HCT116 (cell line): ENCODE measurements around the gene PSKH1. TPM values are rescaled to one million over a fixed set of nuclear protein-coding genes. Genes with fewer than 3 reads are reported as not detected.
A peak's percentile ranks its signal among the peaks of the same experiment; 100 is the strongest.

Experiments
- ATAC-seq: fragments of 200-7000 bp; cut with Tn5 transposase; 2 replicates; pipeline ENCODE4 v1.9.1; 2020; ENCODE audit warnings: mild to moderate bottlenecking, moderate library complexity
- BruUV-seq: library from RNA; stranded (reverse); fragments of 400-500 nt; replicated peaks from 2 replicates; lab custom pipeline; 2021; lab: Mats Ljungman, UMichigan
- CTCF ChIA-PET: fragments of 300-600 bp; sonication (Branson Sonifier 250); formaldehyde crosslinking; loops from one replicate; lab custom pipeline; 2021; ENCODE audit warnings: antibody characterized with exemption; lab: Charles Lee
- POLR2A ChIA-PET: fragments of 300-600, 350-600 bp; sonication (Branson Sonifier 250); formaldehyde crosslinking; loops from one replicate; lab custom pipeline; 2021; ENCODE audit warnings: antibody characterized with exemption; lab: Charles Lee
- RAD21 ChIA-PET, 2 experiments: fragments of 300-600 bp; sonication (Branson Sonifier 250); formaldehyde crosslinking; loops; one replicate each; lab custom pipeline; 2023; ENCODE audit warnings: low total read pairs in 2 of 2; ENCODE audit not compliant: uncharacterized antibody in 2 of 2, unreplicated experiment in 2 of 2, low non-redundant PET in 1 of 2; lab: Charles Lee
- DNase-seq: peaks from one replicate; pipeline ENCODE4 v3.0.0-alpha.2; 2010; ENCODE audit warnings: low read depth, low spot score
- H2AFZ ChIP-seq: fragments of 200-600 bp; shearing (Covaris generic), sonication (generic); 2 replicates; pipeline ENCODE4 v1.6.1; 2017; ENCODE audit warnings: low read depth, mixed run types, mixed read lengths, antibody characterized with exemption, low read length; ENCODE audit not compliant: poor library complexity, severe bottlenecking
- H3K27ac ChIP-seq: 2 replicates; pipeline ENCODE4 v1.5.1; 2012; ENCODE audit warnings: low read depth, low read length
- H3K27me3 ChIP-seq: fragments of 200-600 bp; sonication (generic); 2 replicates; pipeline ENCODE4 v1.6.1; 2016; ENCODE audit warnings: mixed run types, low read length, mixed read lengths; ENCODE audit not compliant: insufficient read depth
- H3K36me3 ChIP-seq, 2 experiments: fragments of 200-500 bp in 1 of 2; fragments of 200-600 bp in 1 of 2; sonication (Bioruptor generic) in 1 of 2; sonication (generic) in 1 of 2; 2 replicates each; pipeline versions ENCODE4 v1.5.1 to v1.6.1; 2014 to 2016; ENCODE audit warnings: low read length in 2 of 2, inconsistent platforms in 1 of 2, mixed read lengths in 1 of 2, mixed run types in 1 of 2; ENCODE audit not compliant: insufficient read depth in 2 of 2, control insufficient read depth in 1 of 2
- H3K4me1 ChIP-seq, 2 experiments: fragments of 200-600 bp in 1 of 2; sonication (generic) in 1 of 2; 2 replicates each; pipeline versions ENCODE4 v1.5.1 to v1.6.1; 2012 to 2017; ENCODE audit warnings: low read length in 2 of 2, inconsistent platforms in 1 of 2, mild to moderate bottlenecking in 1 of 2, mixed read lengths in 1 of 2, mixed run types in 1 of 2, moderate library complexity in 1 of 2; ENCODE audit not compliant: insufficient read depth in 2 of 2, control insufficient read depth in 1 of 2
- H3K4me2 ChIP-seq: fragments of 200-600 bp; sonication (generic); 2 replicates; pipeline ENCODE4 v1.6.1; 2017; ENCODE audit warnings: mixed run types, low read length, mixed read lengths
- H3K4me3 ChIP-seq, 2 experiments: fragments of 200-600 bp in 1 of 2; sonication (generic) in 1 of 2; replicated peaks in 1 of 2; 2 replicates each; pipeline ENCODE4 v1.5.1; 2011 to 2016; ENCODE audit warnings: low read length in 2 of 2, control low read depth in 1 of 2, low read depth in 1 of 2, mild to moderate bottlenecking in 1 of 2, mixed read lengths in 1 of 2, mixed run types in 1 of 2
- H3K79me2 ChIP-seq: fragments of 200-600 bp; sonication (generic); 2 replicates; pipeline ENCODE4 v1.6.1; 2017; ENCODE audit warnings: mild to moderate bottlenecking, mixed run types, low read length, moderate library complexity, mixed read lengths; ENCODE audit not compliant: insufficient read depth
- H3K9ac ChIP-seq: fragments of 200-600 bp; sonication (generic); 2 replicates; pipeline ENCODE4 v1.6.1; 2016; ENCODE audit warnings: low read length, mixed read lengths
- H3K9me2 ChIP-seq: fragments of 200-600 bp; sonication (generic), shearing (Covaris generic); 2 replicates; pipeline ENCODE4 v1.6.1; 2017; ENCODE audit warnings: mixed run types, mild to moderate bottlenecking, moderate library complexity; ENCODE audit not compliant: insufficient read depth
- H3K9me3 ChIP-seq, 2 experiments: fragments of 200-500 bp in 1 of 2; fragments of 200-600 bp in 1 of 2; sonication (Bioruptor generic) in 1 of 2; sonication (generic) in 1 of 2; 2 replicates each; pipeline ENCODE4 v1.6.1; 2014 to 2017; ENCODE audit warnings: low read length in 2 of 2, mixed read lengths in 2 of 2, inconsistent platforms in 1 of 2, low read depth in 1 of 2, mild to moderate bottlenecking in 1 of 2, mixed run types in 1 of 2, moderate library complexity in 1 of 2; ENCODE audit not compliant: control insufficient read depth in 1 of 2, insufficient read depth in 1 of 2
- H4K20me1 ChIP-seq: fragments of 200-600 bp; sonication (generic), shearing (Covaris generic); 2 replicates; pipeline ENCODE4 v1.6.1; 2017; ENCODE audit warnings: mixed run types, mild to moderate bottlenecking, moderate library complexity; ENCODE audit not compliant: insufficient read depth
- CEBPB ChIP-seq: IDR thresholded peaks from 2 replicates; pipeline ENCODE4 v1.6.1; 2012; ENCODE audit warnings: low read depth
- ELF1 ChIP-seq: IDR thresholded peaks from 2 replicates; pipeline ENCODE4 v1.6.1; 2012; ENCODE audit warnings: low read depth, borderline replicate concordance
- EZH2phosphoT487 ChIP-seq: fragments of 200-600 bp; IDR thresholded peaks from 2 replicates; pipeline ENCODE4 v1.6.1; 2018; ENCODE audit warnings: antibody characterized with exemption, borderline replicate concordance
- FOSL1 ChIP-seq: IDR thresholded peaks from 2 replicates; pipeline ENCODE4 v1.6.1; 2012; ENCODE audit warnings: low read depth
- POLR2AphosphoS5 ChIP-seq: IDR thresholded peaks from 2 replicates; pipeline ENCODE4 v1.6.1; 2011; ENCODE audit warnings: mild to moderate bottlenecking, low read depth, low read length, moderate library complexity
- REST ChIP-seq: IDR thresholded peaks from 2 replicates; pipeline ENCODE4 v1.6.1; 2012; ENCODE audit warnings: low read depth
- YY1 ChIP-seq: IDR thresholded peaks from 2 replicates; pipeline ENCODE4 v1.6.1; 2011; ENCODE audit warnings: low read length, low read depth, moderate library complexity, mild to moderate bottlenecking; ENCODE audit not compliant: insufficient replicate concordance; ENCODE audit errors: extremely low read depth
- intact Hi-C: fragments of 100-400 bp; cut with micrococcal nuclease; formaldehyde crosslinking; loops from 2 replicates; pipeline ENCODE4 v1.10.0; 2022
- total RNA-seq: library from RNA; stranded (reverse); gene quantifications from one replicate; pipeline ENCODE4 v1.2.1, GENCODE V29; 2021; ENCODE audit not compliant: unreplicated experiment

The PSKH1 gene
- total RNA-seq, 1 experiment from 2014 or later = 16.2 TPM

GRCh38 chr16:67944690-67945391 lies 51.8 kb downstream of the PSKH1 start:
- Histone ChIP-seq H2AFZ (no peak overlapping the region), H3K4me1 (peaks cover 0 to 11% of the 10 kb centered on the region in 2 experiments; a peak in 2 of 4 replicates), H3K27me3 (no peaks in the 10 kb centered on the region), H3K4me2 (no peak overlapping the region), H3K36me3 (peaks cover under 1 to 16% of the 10 kb centered on the region in 2 experiments; a peak in 2 of 4 replicates), H3K27ac (no peak overlapping the region), H3K79me2 (no peaks in the 10 kb centered on the region), H3K9ac (no peak overlapping the region), H4K20me1 (no peaks in the 10 kb centered on the region), H3K9me3 (no peaks in the 10 kb centered on the region), H3K4me3 (no peak overlapping the region), H3K9me2 (no peaks in the 10 kb centered on the region)
- intact Hi-C loops = no loop called here
- no peak for ATAC-seq
- TF ChIP-seq YY1 = no peak
- no peak for TF ChIP-seq ELF1
- TF ChIP-seq FOSL1 = no peak
- no peak for TF ChIP-seq EZH2phosphoT487
- TF ChIP-seq CEBPB = no peak
- no peak for TF ChIP-seq REST
- peak; percentile 31; the same call in 1 of the 2 replicates for TF ChIP-seq POLR2AphosphoS5
- POLR2A ChIA-PET = interaction anchor here (0.9 kb wide), 1 partner anchor 9 kb away, joined by 3 read pairs; no protein-coding TSS in a partner anchor
- no peak for DNase-seq
- no TSS peak for BruUV-seq
- CTCF ChIA-PET = interaction anchor here (0.6 to 1.6 kb wide), 3 partner anchors 9 to 128 kb away, joined by 3 read pairs; no protein-coding TSS in a partner anchor
- RAD21 ChIA-PET = no interaction called here
